Duodenal mucosa (tissue), 2 donors: ENCODE data around the gene GPSM1.

Experiments
- H3K27ac ChIP-seq: one replicate; pipeline ENCODE4 v1.7.0; 2013; ENCODE audit warnings: low read depth, low read length
- H3K27me3 ChIP-seq, 2 donors: one replicate each; pipeline ENCODE4 v1.7.0; 2013; ENCODE audit warnings: low read length in 2 of 2, control low read depth in 1 of 2; ENCODE audit not compliant: insufficient read depth in 2 of 2, control insufficient read depth in 1 of 2
- H3K36me3 ChIP-seq, 2 donors: one replicate each; pipeline ENCODE4 v1.7.0; 2013; ENCODE audit warnings: low read length in 2 of 2, control low read depth in 1 of 2; ENCODE audit not compliant: insufficient read depth in 2 of 2, control insufficient read depth in 1 of 2
- H3K4me1 ChIP-seq, 2 donors: one replicate each; pipeline ENCODE4 v1.7.0; 2013; ENCODE audit warnings: low read length in 2 of 2, control low read depth in 1 of 2; ENCODE audit not compliant: insufficient read depth in 2 of 2, control insufficient read depth in 1 of 2
- H3K4me3 ChIP-seq, 2 donors: one replicate each; pipeline ENCODE4 v1.7.0; 2013; ENCODE audit warnings: low read length in 2 of 2, low read depth in 1 of 2
- H3K9ac ChIP-seq, 2 donors: one replicate each; pipeline ENCODE4 v1.7.0; 2013; ENCODE audit warnings: low read length in 2 of 2, low read depth in 1 of 2
- H3K9me3 ChIP-seq, 2 donors: one replicate each; pipeline ENCODE4 v1.7.0; 2013; ENCODE audit warnings: low read length in 2 of 2, control low read depth in 1 of 2; ENCODE audit not compliant: control insufficient read depth in 1 of 2

Gene GPSM1

GRCh38 chr9:136395345-136396218 lies 68.2 kb downstream of the GPSM1 start:
- H3K36me3 ChIP-seq = peaks cover 33 to 63% of the 10 kb centered on the region in 2 donors
- no peaks in the 10 kb centered on the region for H3K9me3 ChIP-seq
- peaks cover 18 to 19% of the 10 kb centered on the region in 2 donors for H3K4me1 ChIP-seq
- no peaks in the 10 kb centered on the region for H3K27me3 ChIP-seq
- no peak overlapping the region for H3K4me3 ChIP-seq
- H3K27ac ChIP-seq = no peak overlapping the region
- H3K9ac ChIP-seq = no peak overlapping the region

GRCh38 chr9:136396219-136396515 lies 68.8 kb downstream of the GPSM1 start:
- Histone ChIP-seq H3K9ac (no peak overlapping the region), H3K27me3 (no peaks in the 10 kb centered on the region), H3K36me3 (peaks cover 33 to 62% of the 10 kb centered on the region in 2 donors), H3K4me3 (no peak overlapping the region), H3K4me1 (peaks cover 18 to 21% of the 10 kb centered on the region in 2 donors), H3K9me3 (no peaks in the 10 kb centered on the region), H3K27ac (no peak overlapping the region)

- Histone ChIP-seq H3K36me3 (peaks cover 24 to 48% of the 10 kb centered on the region in 2 donors), H3K27me3 (no peaks in the 10 kb centered on the region), H3K9me3 (no peaks in the 10 kb centered on the region), H3K9ac (no peak overlapping the region), H3K27ac (no peak overlapping the region), H3K4me3 (no peak overlapping the region), H3K4me1 (peaks cover 18 to 21% of the 10 kb centered on the region in 2 donors)
These were observed 70.3 kb downstream of the GPSM1 start for GRCh38 chr9:136397643-136398042.

GRCh38 chr9:136398286-136398685 lies 70.9 kb downstream of the GPSM1 start:
- Histone ChIP-seq H3K9ac (no peak overlapping the region), H3K4me3 (no peak overlapping the region), H3K27me3 (no peaks in the 10 kb centered on the region), H3K4me1 (peaks cover 18 to 21% of the 10 kb centered on the region in 2 donors), H3K36me3 (peaks cover 19 to 42% of the 10 kb centered on the region in 2 donors), H3K27ac (no peak overlapping the region), H3K9me3 (no peaks in the 10 kb centered on the region)

- H3K4me3 ChIP-seq = peak overlapping the region; percentile 81 to 87
- peak overlapping the region; percentile 66 to 76 for H3K9ac ChIP-seq
- H3K27ac ChIP-seq = no peak overlapping the region
- peaks cover 17 to 40% of the 10 kb centered on the region in 2 donors for H3K36me3 ChIP-seq
- peaks cover 18 to 27% of the 10 kb centered on the region in 2 donors for H3K4me1 ChIP-seq
- no peaks in the 10 kb centered on the region for H3K27me3 ChIP-seq
- no peaks in the 10 kb centered on the region for H3K9me3 ChIP-seq
These were observed 72.1 kb downstream of the GPSM1 start for GRCh38 chr9:136399176-136400037.

GRCh38 chr9:136400038-136400834 lies 72.9 kb downstream of the GPSM1 start, which contains the start of gene SNAPC4:
TSS of gene SNAPC4 (minus strand) at chr9:136400170. CDS start at chr9:136398428, 1,742 bp downstream.
- Histone ChIP-seq H3K4me1 (peaks cover 18 to 27% of the 10 kb centered on the region in 2 donors), H3K4me3 (peak within 1 kb of the TSS; percentile 81 to 87), H3K9ac (peak within 1 kb of the TSS; percentile 66 to 76), H3K27ac (no peak within 1 kb of the TSS), H3K27me3 (no peaks in the 10 kb centered on the region), H3K9me3 (no peaks in the 10 kb centered on the region), H3K36me3 (peaks cover 14 to 38% of the 10 kb centered on the region in 2 donors)

- H3K27me3 ChIP-seq = no peaks in the 10 kb centered on the region
- no peak overlapping the region for H3K4me3 ChIP-seq
- no peak overlapping the region for H3K9ac ChIP-seq
- H3K27ac ChIP-seq = no peak overlapping the region
- peaks cover 6 to 40% of the 10 kb centered on the region in 2 donors for H3K36me3 ChIP-seq
- H3K9me3 ChIP-seq = no peaks in the 10 kb centered on the region
- peaks cover 13 to 24% of the 10 kb centered on the region in 2 donors for H3K4me1 ChIP-seq
These were observed 74.0 kb downstream of the GPSM1 start for GRCh38 chr9:136401173-136401922.

- Histone ChIP-seq H3K4me1 (peaks cover 13 to 24% of the 10 kb centered on the region in 2 donors), H3K4me3 (no peak overlapping the region), H3K9me3 (no peaks in the 10 kb centered on the region), H3K9ac (no peak overlapping the region), H3K27ac (no peak overlapping the region), H3K36me3 (peaks cover 10 to 37% of the 10 kb centered on the region in 2 donors), H3K27me3 (no peaks in the 10 kb centered on the region)
These were observed 74.7 kb downstream of the GPSM1 start for GRCh38 chr9:136402067-136402466.

- no peaks in the 10 kb centered on the region for H3K27me3 ChIP-seq
- no peak overlapping the region for H3K4me3 ChIP-seq
- H3K9ac ChIP-seq = no peak overlapping the region
- H3K9me3 ChIP-seq = no peaks in the 10 kb centered on the region
- H3K4me1 ChIP-seq = peaks cover 13 to 24% of the 10 kb centered on the region in 2 donors
- H3K36me3 ChIP-seq = peaks cover 12 to 40% of the 10 kb centered on the region in 2 donors
- H3K27ac ChIP-seq = no peak overlapping the region
These were observed 76.2 kb downstream of the GPSM1 start for GRCh38 chr9:136403538-136403914.
